Measurements from ENCODE around the gene IFIT5. TPM values are rescaled to one million over a fixed set of nuclear protein-coding genes. Genes with fewer than 3 reads are reported as not detected.
A peak's percentile ranks its signal among the peaks of the same experiment; 100 is the strongest.

Gene IFIT5
- total RNA-seq, 1 donor from 2014 or later: 7.4 TPM

DNA sequence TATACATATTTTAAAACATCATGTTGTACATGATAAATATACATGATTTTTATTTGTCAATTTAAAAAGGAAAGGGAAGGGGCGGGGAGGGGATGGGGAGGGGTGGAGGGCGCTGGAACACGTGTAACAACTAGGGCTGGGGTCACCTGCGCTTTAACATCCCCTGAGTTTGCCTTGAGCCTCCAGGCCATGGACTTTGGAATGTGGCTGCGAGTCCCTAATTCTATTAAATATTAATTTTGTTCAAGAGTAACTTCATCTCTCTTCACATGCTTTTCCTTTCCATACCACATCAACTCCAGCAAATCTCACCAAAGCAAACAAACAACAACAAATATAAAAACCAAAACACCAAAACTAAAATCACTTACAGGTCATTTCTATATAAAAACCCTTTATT lies 10.6 kb downstream of the IFIT5 start:
- no peaks in the 10 kb centered on the region for H3K27me3 ChIP-seq (ENCODE audit: low read depth)
- TF ChIP-seq, protein P1, sequence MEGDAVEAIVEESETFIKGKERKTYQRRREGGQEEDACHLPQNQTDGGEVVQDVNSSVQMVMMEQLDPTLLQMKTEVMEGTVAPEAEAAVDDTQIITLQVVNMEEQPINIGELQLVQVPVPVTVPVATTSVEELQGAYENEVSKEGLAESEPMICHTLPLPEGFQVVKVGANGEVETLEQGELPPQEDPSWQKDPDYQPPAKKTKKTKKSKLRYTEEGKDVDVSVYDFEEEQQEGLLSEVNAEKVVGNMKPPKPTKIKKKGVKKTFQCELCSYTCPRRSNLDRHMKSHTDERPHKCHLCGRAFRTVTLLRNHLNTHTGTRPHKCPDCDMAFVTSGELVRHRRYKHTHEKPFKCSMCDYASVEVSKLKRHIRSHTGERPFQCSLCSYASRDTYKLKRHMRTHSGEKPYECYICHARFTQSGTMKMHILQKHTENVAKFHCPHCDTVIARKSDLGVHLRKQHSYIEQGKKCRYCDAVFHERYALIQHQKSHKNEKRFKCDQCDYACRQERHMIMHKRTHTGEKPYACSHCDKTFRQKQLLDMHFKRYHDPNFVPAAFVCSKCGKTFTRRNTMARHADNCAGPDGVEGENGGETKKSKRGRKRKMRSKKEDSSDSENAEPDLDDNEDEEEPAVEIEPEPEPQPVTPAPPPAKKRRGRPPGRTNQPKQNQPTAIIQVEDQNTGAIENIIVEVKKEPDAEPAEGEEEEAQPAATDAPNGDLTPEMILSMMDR (IDR thresholded peaks at IDR 0.05; ENCODE audit: borderline replicate concordance): no peak
- intact Hi-C loops (cut with micrococcal nuclease): loop anchor here (10.0 kb wide), 1 partner anchor 280 kb away; the partner anchor contains the start of gene KIF20B
- H3K9me3 ChIP-seq (replicated peaks): no peaks in the 10 kb centered on the region
- no peak for DNase-seq
- H3K4me3 ChIP-seq: no peak overlapping the region
- peaks cover 19% of the 10 kb centered on the region for H3K4me1 ChIP-seq
- no peak overlapping the region for H3K27ac ChIP-seq (replicated peaks)
- peaks cover 5% of the 10 kb centered on the region for H3K36me3 ChIP-seq

DNA sequence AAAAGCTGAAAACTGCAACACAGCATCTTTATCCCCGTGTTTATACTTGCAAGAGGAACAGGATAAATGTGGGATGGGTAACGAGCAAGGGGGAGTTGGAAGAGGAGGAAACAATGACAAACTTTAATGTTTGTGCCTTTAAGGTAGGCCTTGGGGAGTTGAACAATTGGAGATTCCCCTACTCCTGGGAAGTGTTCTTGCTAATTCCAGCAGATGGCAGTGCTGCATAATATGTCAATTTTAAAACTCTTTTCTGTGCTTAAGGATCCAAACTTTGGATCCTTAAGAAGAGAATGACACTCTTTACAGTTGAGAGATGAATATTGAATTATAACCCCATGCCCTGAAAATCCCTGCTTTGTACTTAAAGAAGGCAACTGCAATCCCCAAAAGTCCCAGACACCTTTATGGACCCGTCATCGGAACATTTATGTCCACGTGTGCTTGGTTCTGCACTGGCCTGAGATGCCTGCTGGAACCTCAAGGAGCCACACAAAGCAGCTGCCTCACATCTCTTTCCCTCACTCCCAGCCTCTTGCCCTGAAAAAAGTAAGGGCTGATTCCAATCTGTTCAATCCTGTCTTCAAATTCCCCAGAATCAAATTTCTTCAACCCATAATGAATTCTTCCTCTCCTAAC lies 12.0 kb downstream of the IFIT5 start:
- no peak overlapping the region for H3K27ac ChIP-seq (replicated peaks)
- H3K9me3 ChIP-seq (replicated peaks): no peaks in the 10 kb centered on the region
- H3K36me3 ChIP-seq: no peaks in the 10 kb centered on the region
- intact Hi-C loops (cut with micrococcal nuclease): loop anchor here (2.0 to 10.0 kb wide), 2 partner anchors 138 to 278 kb away; partner anchors contain the start of gene KIF20B
- DNase-seq: no peak
- peaks cover 18% of the 10 kb centered on the region for H3K4me1 ChIP-seq
- TF ChIP-seq, protein P1 (IDR thresholded peaks at IDR 0.05; ENCODE audit: borderline replicate concordance): peak; percentile 91
- no peaks in the 10 kb centered on the region for H3K27me3 ChIP-seq (ENCODE audit: low read depth)
- no peak overlapping the region for H3K4me3 ChIP-seq

DNA sequence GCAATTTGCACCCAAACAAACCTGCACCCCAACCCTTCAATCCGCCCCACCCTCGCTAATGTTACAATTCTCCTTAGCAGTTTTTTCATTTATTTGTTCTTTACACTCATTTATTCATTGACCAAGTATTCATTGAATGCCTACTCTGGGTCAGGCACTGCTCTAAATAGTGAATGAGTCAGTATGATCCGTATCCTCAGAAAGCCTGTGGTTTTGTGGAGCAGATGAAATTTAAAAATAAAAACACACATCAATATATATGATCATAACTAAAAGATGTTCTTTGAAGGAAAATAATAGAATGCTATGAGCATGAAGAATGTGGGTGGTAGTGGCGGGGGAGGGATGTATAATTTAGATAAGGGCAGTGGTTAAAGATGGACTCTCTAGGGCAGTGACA lies 13.3 kb downstream of the IFIT5 start:
- no peaks in the 10 kb centered on the region for H3K27me3 ChIP-seq (ENCODE audit: low read depth)
- peaks cover 30% of the 10 kb centered on the region for H3K4me1 ChIP-seq
- H3K9me3 ChIP-seq (replicated peaks): no peaks in the 10 kb centered on the region
- H3K4me3 ChIP-seq: no peak overlapping the region
- no peaks in the 10 kb centered on the region for H3K36me3 ChIP-seq
- TF ChIP-seq, protein P1 (IDR thresholded peaks at IDR 0.05; ENCODE audit: borderline replicate concordance): no peak
- no peak overlapping the region for H3K27ac ChIP-seq (replicated peaks)
- DNase-seq: no peak
- intact Hi-C loops (cut with micrococcal nuclease): loop anchor here (2.0 to 10.0 kb wide), 2 partner anchors 137 to 277 kb away; partner anchors contain the start of gene KIF20B

DNA sequence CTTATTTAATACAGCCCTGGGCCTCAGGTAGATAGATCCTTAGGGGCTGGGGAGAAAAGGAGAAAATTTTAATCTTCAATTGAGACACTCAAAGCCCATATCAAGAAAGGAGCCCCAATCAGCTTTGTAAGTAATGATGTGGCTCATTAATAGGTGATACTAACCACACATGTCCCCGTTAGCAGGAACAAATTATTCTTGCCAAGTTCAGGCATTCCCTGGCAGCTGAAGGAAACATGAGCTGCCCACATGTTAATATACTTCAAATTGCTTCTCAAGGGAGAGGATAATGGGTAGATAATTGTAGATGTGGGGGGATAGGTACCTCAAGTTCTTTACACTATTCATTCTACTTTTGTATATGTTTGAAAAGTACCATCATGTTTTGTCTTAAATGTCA lies 14.5 kb downstream of the IFIT5 start:
- TF ChIP-seq, protein P1 (IDR thresholded peaks at IDR 0.05; ENCODE audit: borderline replicate concordance): no peak
- no peak overlapping the region for H3K4me3 ChIP-seq
- DNase-seq: no peak
- H3K27ac ChIP-seq (replicated peaks): peak overlapping the region; percentile 43
- H3K36me3 ChIP-seq: no peaks in the 10 kb centered on the region
- no peaks in the 10 kb centered on the region for H3K27me3 ChIP-seq (ENCODE audit: low read depth)
- no peaks in the 10 kb centered on the region for H3K9me3 ChIP-seq (replicated peaks)
- peaks cover 42% of the 10 kb centered on the region for H3K4me1 ChIP-seq
- intact Hi-C loops (cut with micrococcal nuclease): loop anchor here (10.0 kb wide), 1 partner anchor 276 kb away; the partner anchor contains the start of gene KIF20B

DNA sequence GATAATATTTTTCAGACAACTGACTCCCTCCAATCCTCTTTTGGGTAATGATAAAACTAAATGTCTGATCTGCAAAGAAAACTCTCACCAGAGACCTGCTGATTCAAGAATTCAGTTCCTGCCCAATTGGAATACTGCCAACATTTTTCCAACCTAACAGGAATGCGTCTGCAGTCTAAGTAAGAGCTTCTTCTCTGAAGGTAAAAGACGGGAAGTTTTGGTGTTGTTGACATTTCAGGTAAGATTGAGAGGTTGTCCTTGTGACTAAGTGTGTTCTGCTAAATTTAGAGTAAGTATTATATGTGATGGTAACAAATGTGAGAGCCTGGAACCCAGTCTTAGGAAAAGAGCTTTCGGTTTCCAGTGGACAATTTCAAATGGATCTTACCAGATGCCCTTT lies 17.6 kb downstream of the IFIT5 start:
- no peaks in the 10 kb centered on the region for H3K9me3 ChIP-seq (replicated peaks)
- H3K27ac ChIP-seq (replicated peaks): peak overlapping the region; percentile 46
- TF ChIP-seq, protein P1 (IDR thresholded peaks at IDR 0.05; ENCODE audit: borderline replicate concordance): no peak
- H3K4me1 ChIP-seq: peaks cover 42% of the 10 kb centered on the region
- H3K27me3 ChIP-seq (ENCODE audit: low read depth): no peaks in the 10 kb centered on the region
- no peaks in the 10 kb centered on the region for H3K36me3 ChIP-seq
- peak overlapping the region; percentile 20 for H3K4me3 ChIP-seq
- intact Hi-C loops (cut with micrococcal nuclease): no loop called here
- no peak for DNase-seq

Measured in left ventricle myocardium inferior (tissue), 1 donor.